Heart right ventricle (tissue), 16 donors: ENCODE results near the gene EFEMP2. TPM values are rescaled to one million over a fixed set of nuclear protein-coding genes. Genes with fewer than 3 reads are reported as not detected.

ENCODE experiments used
- ATAC-seq, 8 donors: fragments of 200-7000 bp; cut with Tn5 transposase; one replicate each; pipeline ENCODE4 v1.9.1; 2020; ENCODE audit warnings: mild to moderate bottlenecking in 8 of 8, moderate library complexity in 8 of 8, moderate number of reproducible peaks in 1 of 8
- DNase-seq, 2 donors: peaks; one replicate each; pipeline ENCODE4 v3.0.0-alpha.2; 2020
- H3K27ac ChIP-seq, 10 donors: fragments of 200-600 bp; sonication (generic) in 2 of 10; one replicate each; pipeline versions ENCODE4 v1.5.0 to v1.8.0; 2020 to 2022; ENCODE audit warnings: mild to moderate bottlenecking in 3 of 10
- H3K27me3 ChIP-seq, 7 donors: fragments of 200-600 bp; one replicate each; pipeline ENCODE4 v1.8.0; 2021 to 2022; ENCODE audit warnings: mild to moderate bottlenecking in 2 of 7
- H3K36me3 ChIP-seq, 9 donors: fragments of 200-600 bp; sonication (generic) in 1 of 9; one replicate each; pipeline versions ENCODE4 v1.5.0 to v1.8.0; 2020 to 2022; ENCODE audit warnings: mild to moderate bottlenecking in 2 of 9
- H3K4me1 ChIP-seq, 9 donors: fragments of 200-600 bp; sonication (generic) in 1 of 9; one replicate each; pipeline versions ENCODE4 v1.5.0 to v1.8.0; 2020 to 2022; ENCODE audit warnings: mild to moderate bottlenecking in 4 of 9
- H3K4me3 ChIP-seq, 10 donors: fragments of 200-600 bp; sonication (generic) in 2 of 10; one replicate each; pipeline versions ENCODE4 v1.5.0 to v1.8.0; 2020 to 2022; ENCODE audit warnings: mild to moderate bottlenecking in 7 of 10, moderate library complexity in 2 of 10
- H3K9me3 ChIP-seq, 11 donors: fragments of 200-600 bp in 10 of 11; sonication (generic) in 2 of 11; one replicate each; pipeline versions ENCODE4 v1.5.0 to v1.8.0; 2013 to 2022; ENCODE audit warnings: mild to moderate bottlenecking in 2 of 11, control low read depth in 1 of 11, moderate library complexity in 1 of 11
- WGBS, 2 donors: extraction: QIAGEN DNeasy Blood & Tissue Kit; methylation state at CpG; one replicate each; pipeline ENCODE4 v1.1.7; 2013; ENCODE audit warnings: inconsistent platforms in 1 of 2; 5-methylcytosine and 5-hydroxymethylcytosine counted together
- intact Hi-C, 10 donors: fragments of 100-400 bp; cut with DNase I; formaldehyde crosslinking; loops; one replicate each; pipeline versions ENCODE4 v1.11.1 to v1.14.2; 2022
- polyA plus RNA-seq, 2 donors: library from polyadenylated mRNA; stranded (reverse); fragments of 200-250 nt; gene quantifications; one replicate each; pipeline ENCODE4 v1.2.3, GENCODE V29; 2013
- total RNA-seq, 10 donors: library from RNA; stranded (reverse); fragmentation: NEBNext Ultra II Directional in 3 of 10; extraction: Animal tissue kit (Norgen Biotek cat#: 25700) in 3 of 10; gene quantifications; one replicate each; pipeline versions ENCODE4 v1.2.1 to v1.2.4, GENCODE V29; 2021 to 2023
- TF ChIP-seq, protein P1 (sequence below), 9 donors: fragments of 200-600 bp; sonication (generic) in 2 of 9; IDR thresholded peaks; one replicate each; pipeline versions ENCODE4 v1.5.0 to v1.8.0; 2021 to 2022; ENCODE audit warnings: antibody characterized with exemption in 9 of 9, mild to moderate bottlenecking in 5 of 9, moderate library complexity in 1 of 9
- donor health status: Arrhythmogenic right ventricular cardiomyopathy.
- donor health status: ischemic (EF 13 %, LVEDD 7.1; RV severe dilation, severe dysfunction).
- donor health status: healthy with polysubstance abuse.
- donor health status: DM: no; HTN: yes; CAD: no.
- donor health status: DM: no; HTN: no; CAD: no.
- donor health status: ischemic (EF 25% LVEDD 6.9; RV normal size, moderate dysfunction).
- donor health status: ischemic (EF 25% LVEDD 5.7; RV mildly dilated, moderate dysfunction).
- donor health status: healthy.
- donor health status: DM: yes; HTN: yes; CAD: no.
- donor health status: Ischemic cardiomyopathy.
- donor health status: ischemic (EF 35%, LVEDD 5.7; RV mildly dilated, moderate dysfunction).
- donor health status: nonischemic (EF 11% LVEDD 7.7; RV severe dilation, severe dysfunction).
- donor health status: DM: yes; HTN: yes; CAD: no.
- donor health status: PGD.
- donor health status: ischemic (EF 29% LVEDD 5.4; RV normal size, mild dysfunction).
- donor health status: nonischemic (EF 23%, LVEDD 6.1; RV moderate dilation, normal function).

Gene EFEMP2
- total and polyA plus RNA-seq, 12 donors = 54.8 to 133 (median 89.6) TPM

- intact Hi-C loops = no loop called here
- peaks cover 0 to 78% (median 59%) of the 10 kb centered on the region in 9 donors for H3K36me3 ChIP-seq
Measured at GRCh38 chr11:65863889-65864705, 8.5 kb downstream of the EFEMP2 start.

DNA sequence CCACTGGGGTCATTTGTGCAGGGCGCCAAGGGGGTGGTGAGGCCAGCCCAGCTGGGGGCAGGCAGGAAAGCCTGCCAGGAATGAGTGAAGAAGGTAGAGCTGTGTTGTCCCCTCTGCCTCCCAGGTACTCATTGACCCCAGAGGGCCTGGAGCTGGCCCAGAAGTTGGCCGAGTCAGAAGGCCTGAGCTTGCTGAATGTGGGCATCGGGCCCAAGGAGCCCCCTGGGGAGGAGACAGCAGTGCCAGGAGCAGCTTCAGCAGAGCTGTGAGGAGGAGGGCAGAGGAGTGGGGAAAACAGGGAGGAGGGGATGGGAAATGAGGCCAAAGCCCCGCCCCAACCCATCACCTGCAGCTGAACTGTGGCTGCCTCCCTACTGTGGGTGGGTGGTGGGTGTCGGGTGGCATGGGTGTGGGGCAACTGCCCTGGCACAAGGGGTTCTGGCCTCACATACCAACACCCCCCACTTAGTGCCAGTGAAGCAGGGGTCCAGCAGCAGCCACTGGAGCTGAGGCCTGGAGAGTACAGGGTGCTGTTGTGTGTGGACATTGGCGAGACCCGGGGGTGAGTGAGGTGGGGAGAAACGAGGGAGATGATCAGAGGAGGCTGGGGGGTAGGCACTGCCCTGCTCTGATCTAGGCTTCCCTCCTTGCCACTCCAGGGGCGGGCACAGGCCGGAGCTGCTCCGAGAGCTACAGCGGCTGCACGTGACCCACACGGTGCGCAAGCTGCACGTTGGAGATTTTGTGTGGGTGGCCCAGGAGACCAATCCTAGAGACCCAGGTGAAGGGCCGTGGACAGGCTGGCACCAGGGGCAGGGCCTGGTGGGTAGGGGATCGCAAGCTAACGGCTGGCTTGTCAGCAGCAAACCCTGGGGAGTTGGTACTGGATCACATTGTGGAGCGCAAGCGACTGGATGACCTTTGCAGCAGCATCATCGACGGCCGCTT lies 9.4 kb downstream of the EFEMP2 start:
- DNase-seq (peak in 1 of 2 donors; percentile 5), ATAC-seq (no peak)
- peaks cover 5 to 39% (median 32%) of the 10 kb centered on the region in 9 donors for H3K4me1 ChIP-seq
- peak overlapping the region in 1 of 10 donors; percentile 99 for H3K27ac ChIP-seq
- H3K27me3 ChIP-seq = no peaks in the 10 kb centered on the region
- intact Hi-C loops = no loop called here
- H3K36me3 ChIP-seq = peaks cover 0 to 69% (median 55%) of the 10 kb centered on the region in 9 donors
- WGBS, 2 donors = 86 to 88% methylated on average over 24 of the region's 24 CpGs
- H3K4me3 ChIP-seq = no peak overlapping the region
- H3K9me3 ChIP-seq = no peaks in the 10 kb centered on the region
- TF ChIP-seq, protein P1, sequence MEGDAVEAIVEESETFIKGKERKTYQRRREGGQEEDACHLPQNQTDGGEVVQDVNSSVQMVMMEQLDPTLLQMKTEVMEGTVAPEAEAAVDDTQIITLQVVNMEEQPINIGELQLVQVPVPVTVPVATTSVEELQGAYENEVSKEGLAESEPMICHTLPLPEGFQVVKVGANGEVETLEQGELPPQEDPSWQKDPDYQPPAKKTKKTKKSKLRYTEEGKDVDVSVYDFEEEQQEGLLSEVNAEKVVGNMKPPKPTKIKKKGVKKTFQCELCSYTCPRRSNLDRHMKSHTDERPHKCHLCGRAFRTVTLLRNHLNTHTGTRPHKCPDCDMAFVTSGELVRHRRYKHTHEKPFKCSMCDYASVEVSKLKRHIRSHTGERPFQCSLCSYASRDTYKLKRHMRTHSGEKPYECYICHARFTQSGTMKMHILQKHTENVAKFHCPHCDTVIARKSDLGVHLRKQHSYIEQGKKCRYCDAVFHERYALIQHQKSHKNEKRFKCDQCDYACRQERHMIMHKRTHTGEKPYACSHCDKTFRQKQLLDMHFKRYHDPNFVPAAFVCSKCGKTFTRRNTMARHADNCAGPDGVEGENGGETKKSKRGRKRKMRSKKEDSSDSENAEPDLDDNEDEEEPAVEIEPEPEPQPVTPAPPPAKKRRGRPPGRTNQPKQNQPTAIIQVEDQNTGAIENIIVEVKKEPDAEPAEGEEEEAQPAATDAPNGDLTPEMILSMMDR (IDR thresholded peaks at IDR 0.05) = no peak

More at GRCh38 chr11:65863889-65864705, 8.5 kb downstream of the EFEMP2 start:
- H3K4me1 ChIP-seq = peaks cover 2 to 30% (median 26%) of the 10 kb centered on the region in 9 donors
- no peak for ATAC-seq
- no peak overlapping the region for H3K27ac ChIP-seq
- DNase-seq = peak in 1 of 2 donors; percentile 3
- TF ChIP-seq, protein P1 (IDR thresholded peaks at IDR 0.05) = no peak
- no peaks in the 10 kb centered on the region for H3K27me3 ChIP-seq
- no peak overlapping the region for H3K4me3 ChIP-seq
- H3K9me3 ChIP-seq = no peaks in the 10 kb centered on the region
- WGBS, 2 donors = 79 to 84% methylated on average over 12 of the region's 12 CpGs

DNA sequence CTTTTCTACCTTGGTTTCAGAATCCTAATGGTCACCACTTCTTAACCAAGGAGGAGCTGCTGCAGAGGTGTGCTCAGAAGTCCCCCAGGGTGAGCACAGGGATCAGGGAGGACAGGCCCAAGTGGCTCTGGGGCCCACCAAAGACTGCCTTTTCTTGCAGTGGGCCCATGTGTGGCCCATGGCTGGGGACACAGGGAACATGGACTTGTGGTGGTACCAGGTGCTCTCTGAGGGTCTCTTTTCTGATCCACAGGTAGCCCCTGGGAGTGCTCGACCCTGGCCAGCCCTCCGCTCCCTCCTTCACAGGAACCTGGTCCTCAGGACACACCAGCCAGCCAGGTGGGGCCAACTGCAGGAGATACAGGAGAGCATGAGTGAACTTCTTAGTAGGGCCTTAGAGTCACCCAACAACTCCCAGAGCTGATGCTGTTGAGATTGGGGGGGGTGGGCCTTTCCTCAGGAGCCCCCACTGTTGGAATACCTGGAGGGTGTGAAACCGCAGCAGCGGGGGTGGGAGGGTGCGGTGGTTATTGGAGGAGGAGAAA lies 10.3 kb downstream of the EFEMP2 start:
- TF ChIP-seq, protein P1 (IDR thresholded peaks at IDR 0.05) = no peak
- Histone ChIP-seq H3K4me1 (peaks cover 5 to 38% (median 32%) of the 10 kb centered on the region in 9 donors), H3K27me3 (no peaks in the 10 kb centered on the region), H3K9me3 (no peaks in the 10 kb centered on the region), H3K4me3 (no peak overlapping the region), H3K36me3 (peaks cover 0 to 60% (median 46%) of the 10 kb centered on the region in 9 donors), H3K27ac (peak overlapping the region in 3 of 10 donors; percentile 10 to 99 (median 98))
- ATAC-seq (no peak), DNase-seq (peak in 1 of 2 donors; percentile 5)
- WGBS, 2 donors = 74 to 84% methylated on average over 5 of the region's 5 CpGs
- intact Hi-C loops = no loop called here
